Fibroblast of villous mesenchyme (primary cell): ENCODE measurements around the gene AOX1. TPM values are rescaled to one million over a fixed set of nuclear protein-coding genes. Genes with fewer than 3 reads are reported as not detected.
"Not testable (repeated sequence)": the region's sequence is repeated elsewhere in the genome, so short reads cannot be mapped to it uniquely, and the experiment has no call there.

Experiments used
- DNase-seq: peaks from one replicate; pipeline ENCODE4 v3.0.0-alpha.2; 2010; ENCODE audit warnings: low read depth
- H3K4me3 ChIP-seq: 2 replicates; pipeline ENCODE4 v1.5.1; 2011; ENCODE audit warnings: low read depth, mild to moderate bottlenecking, low read length
- CTCF ChIP-seq: IDR thresholded peaks from 2 replicates; pipeline ENCODE4 v1.5.1; 2012; ENCODE audit warnings: low read depth, mild to moderate bottlenecking, low read length; ENCODE audit not compliant: insufficient read depth
- total RNA-seq: library from RNA; depleted of rRNA; stranded (reverse); fragments of >200 nt; gene quantifications from 2 replicates; pipeline ENCODE4 v1.2.3, GENCODE V29; 2012

Gene AOX1
- total RNA-seq, 1 donor, result 57.4 TPM

GRCh38 chr2:200640176-200640575, 54.4 kb downstream of the AOX1 start:
- no peak for DNase-seq
- TF ChIP-seq CTCF, result no peak
- H3K4me3 ChIP-seq, result no peak overlapping the region

- no peak for TF ChIP-seq CTCF
- H3K4me3 ChIP-seq, result no peak overlapping the region
- no peak for DNase-seq
Measured at GRCh38 chr2:200640901-200641300, 55.1 kb downstream of the AOX1 start.

- DNase-seq, H3K4me3 ChIP-seq: not testable (repeated sequence)
Measured at GRCh38 chr2:200648518-200649281, 62.9 kb downstream of the AOX1 start.

- no peak overlapping the region for H3K4me3 ChIP-seq
- no peak for TF ChIP-seq CTCF
- no peak for DNase-seq
Measured at GRCh38 chr2:200649724-200650123, 63.9 kb downstream of the AOX1 start.

GRCh38 chr2:200650195-200650594, 64.4 kb downstream of the AOX1 start:
- DNase-seq, result no peak
- no peak for TF ChIP-seq CTCF

GRCh38 chr2:200652158-200652557, 66.3 kb downstream of the AOX1 start:
- no peak for TF ChIP-seq CTCF
- DNase-seq, result no peak
- H3K4me3 ChIP-seq, result no peak overlapping the region

More at GRCh38 chr2:200650195-200650594, 64.4 kb downstream of the AOX1 start:
- H3K4me3 ChIP-seq, result no peak overlapping the region

GRCh38 chr2:200653021-200653420, 67.2 kb downstream of the AOX1 start:
- DNase-seq, result no peak
- no peak overlapping the region for H3K4me3 ChIP-seq
- no peak for TF ChIP-seq CTCF
